HG03432 (cell line): ENCODE results near the gene DPYD.
A peak's percentile ranks its signal among the peaks of the same experiment; 100 is the strongest.

ENCODE experiments used
- ATAC-seq: cut with Tn5 transposase; IDR thresholded peaks from one replicate; pipeline ENCODE4 v1.9.1; 2021; ENCODE audit warnings: mild to moderate bottlenecking, moderate library complexity; ENCODE audit not compliant: unreplicated experiment

DPYD gene

GRCh38 chr1:97844552-97845089 lies 76.2 kb downstream of the DPYD start:
- no peak for ATAC-seq

DNA sequence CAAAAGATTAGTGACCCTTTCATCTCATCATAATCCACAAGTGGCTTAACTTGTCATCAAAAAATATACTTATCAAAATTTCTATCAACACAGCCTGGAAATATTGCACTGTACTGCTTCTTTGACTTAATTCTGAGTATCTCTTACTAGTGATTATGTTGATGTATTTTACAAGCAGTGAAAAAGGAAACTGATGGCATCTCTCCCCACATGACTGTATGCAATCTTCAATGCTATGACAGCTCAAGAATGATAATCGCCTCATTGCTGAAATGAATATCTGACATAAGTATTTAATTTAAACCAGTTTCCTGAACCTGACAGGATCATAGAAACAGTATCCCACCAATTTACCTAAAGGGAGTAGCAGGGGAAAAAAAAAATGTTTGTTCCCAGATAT lies 79.5 kb downstream of the DPYD start:
- ATAC-seq: no peak

- no peak for ATAC-seq
These were observed 83.7 kb downstream of the DPYD start for GRCh38 chr1:97837161-97837560.

DNA sequence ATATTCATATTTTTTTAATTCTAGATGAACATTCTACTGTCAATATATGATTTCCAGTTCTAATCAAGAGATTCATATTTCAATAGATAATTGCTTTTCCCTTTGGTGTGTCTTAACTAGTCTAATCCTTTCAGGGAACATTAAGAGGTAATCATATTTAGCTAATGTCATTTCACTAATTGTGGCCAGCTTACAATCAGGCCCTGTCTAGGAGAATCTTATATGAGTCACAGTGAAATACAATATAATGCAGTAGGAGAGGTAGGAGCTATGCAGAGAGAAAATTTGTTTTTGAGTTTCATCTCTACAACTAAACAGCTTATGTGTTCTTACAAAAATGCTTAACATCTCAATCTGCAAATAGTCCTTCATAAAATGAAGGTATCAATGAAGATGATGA lies 85.9 kb downstream of the DPYD start:
- ATAC-seq: no peak

DNA sequence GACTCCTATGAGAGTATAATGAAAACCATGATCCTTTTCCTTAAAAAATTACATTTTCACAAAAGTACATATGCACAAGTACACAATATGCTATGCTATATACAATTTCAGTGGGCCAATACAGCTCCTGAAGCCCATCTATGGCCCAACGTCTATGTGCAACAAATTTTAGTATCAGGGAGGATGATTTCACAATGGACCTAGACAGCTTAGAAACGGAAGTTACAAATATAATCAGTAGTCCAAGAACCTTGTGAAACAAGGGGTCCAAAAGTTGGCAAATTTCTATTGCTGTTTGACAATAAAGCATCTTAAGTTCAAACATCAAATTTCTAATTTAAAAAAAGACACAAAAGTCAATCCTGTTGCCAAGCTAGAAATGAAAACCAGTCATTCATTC lies 87.0 kb downstream of the DPYD start:
- ATAC-seq: no peak

DNA sequence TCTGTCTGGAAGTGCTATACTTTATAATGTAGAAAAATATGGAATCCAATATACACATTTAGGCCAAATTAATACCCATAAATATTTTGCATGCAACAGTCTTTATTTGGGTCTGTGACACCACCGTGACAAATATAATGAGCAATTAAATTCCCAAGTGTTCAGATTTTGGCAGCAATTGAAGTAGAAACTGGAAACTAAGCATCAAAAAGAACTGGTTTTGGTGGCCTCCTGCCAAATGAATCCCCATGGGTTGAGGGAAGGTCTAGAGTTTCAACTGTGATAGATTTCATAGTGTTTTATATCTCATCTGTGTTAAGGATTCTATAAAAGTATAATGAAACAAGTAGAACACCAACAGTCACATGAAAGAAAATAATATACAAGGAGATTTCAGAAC lies 88.4 kb downstream of the DPYD start:
- ATAC-seq: no peak

DNA sequence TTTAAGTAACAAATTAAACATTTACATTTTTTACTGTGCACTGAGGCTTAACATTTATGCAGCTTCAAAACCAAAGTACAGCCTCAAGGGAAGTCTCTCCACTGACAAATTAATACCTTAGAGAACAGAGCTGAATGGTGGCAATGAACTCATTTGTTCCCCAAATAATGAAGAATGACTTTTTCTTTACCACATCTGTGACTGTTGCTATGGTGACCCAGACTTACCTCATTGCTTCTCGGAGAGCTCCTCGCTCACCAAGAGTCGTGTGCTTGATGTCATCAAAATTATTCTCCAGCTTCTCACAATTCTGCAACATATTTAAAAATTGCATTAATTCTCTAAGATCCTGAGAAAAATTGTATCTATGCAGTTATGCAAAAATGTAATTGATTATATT lies 92.9 kb downstream of the DPYD start:
- peak; percentile 60 for ATAC-seq

GRCh38 chr1:97826820-97827219 lies 94.0 kb downstream of the DPYD start:
- no peak for ATAC-seq

DNA sequence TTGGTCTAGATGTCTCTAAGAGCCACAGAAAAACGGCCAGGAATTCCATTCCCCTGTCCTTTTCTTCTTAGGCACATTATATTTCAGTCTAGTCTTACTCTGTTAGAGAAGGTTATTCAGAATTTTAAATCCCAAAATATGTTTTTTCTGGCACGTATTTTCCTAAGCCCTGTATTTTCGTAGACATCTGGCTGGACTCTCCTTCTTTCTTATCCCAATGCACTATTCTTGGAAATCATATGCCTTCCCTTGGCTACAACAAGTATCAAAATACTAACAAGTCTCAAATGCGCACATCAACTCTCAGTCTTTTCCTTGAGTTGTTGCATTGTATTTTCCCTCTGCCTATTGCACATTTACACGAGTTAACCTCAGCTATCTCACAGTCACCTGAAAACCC lies 96.2 kb downstream of the DPYD start:
- ATAC-seq: no peak

GRCh38 chr1:97824200-97824599 lies 96.6 kb downstream of the DPYD start:
- no peak for ATAC-seq

DNA sequence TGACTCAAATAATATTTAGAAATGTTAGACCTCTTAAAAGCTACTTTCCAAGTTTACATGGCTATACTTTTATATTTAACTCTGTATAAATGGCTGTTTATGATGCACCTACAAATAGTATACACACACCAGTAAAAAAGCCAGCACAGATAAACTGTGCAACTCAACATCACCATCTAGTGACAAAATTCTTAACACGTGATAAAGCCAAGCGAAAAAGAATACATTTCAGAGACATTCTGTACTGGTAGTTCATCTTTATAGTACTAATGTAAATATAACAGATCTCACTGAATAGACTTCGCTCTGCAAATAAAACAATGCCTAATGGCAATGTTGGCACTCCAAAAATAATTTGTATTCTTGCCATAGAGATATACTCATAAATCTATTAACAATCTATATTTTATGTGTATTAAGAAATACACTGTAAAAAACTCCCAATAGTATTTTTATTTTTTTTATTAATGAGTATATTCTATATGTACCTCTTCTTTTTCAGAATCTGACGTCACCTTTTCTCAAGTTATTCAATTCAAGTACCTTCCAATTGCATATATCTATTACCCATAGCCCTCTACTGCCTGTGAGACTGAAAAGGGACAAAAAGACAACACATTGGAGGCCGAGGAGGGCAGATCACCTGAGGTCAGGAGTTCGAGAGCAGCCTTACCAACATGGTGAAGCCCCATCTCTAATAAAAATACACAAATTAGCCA lies 100.2 kb downstream of the DPYD start:
- ATAC-seq: peak; percentile 78

GRCh38 chr1:97816927-97817326 lies 103.9 kb downstream of the DPYD start:
- ATAC-seq: no peak

GRCh38 chr1:97814804-97815203 lies 106.0 kb downstream of the DPYD start:
- no peak for ATAC-seq

DNA sequence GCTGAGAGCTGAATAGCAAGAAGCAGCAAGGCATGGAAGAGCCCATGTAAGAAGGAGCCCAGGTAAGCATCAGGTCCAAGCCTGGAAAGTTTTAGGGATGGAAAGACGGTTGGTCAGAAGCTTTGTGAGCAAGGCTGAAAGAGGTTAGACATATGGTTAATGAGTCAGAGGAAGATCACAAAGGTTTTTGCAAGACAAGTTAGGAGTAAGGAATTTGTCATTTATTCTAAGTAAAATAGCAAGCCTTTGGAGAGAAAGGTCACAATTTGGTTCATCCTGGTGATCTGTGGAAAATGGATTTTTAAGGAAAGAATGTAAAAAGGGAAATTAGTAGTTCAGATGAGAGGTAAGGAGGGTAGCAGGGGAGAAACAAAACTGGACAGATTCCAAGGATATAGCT lies 106.7 kb downstream of the DPYD start:
- no peak for ATAC-seq

DNA sequence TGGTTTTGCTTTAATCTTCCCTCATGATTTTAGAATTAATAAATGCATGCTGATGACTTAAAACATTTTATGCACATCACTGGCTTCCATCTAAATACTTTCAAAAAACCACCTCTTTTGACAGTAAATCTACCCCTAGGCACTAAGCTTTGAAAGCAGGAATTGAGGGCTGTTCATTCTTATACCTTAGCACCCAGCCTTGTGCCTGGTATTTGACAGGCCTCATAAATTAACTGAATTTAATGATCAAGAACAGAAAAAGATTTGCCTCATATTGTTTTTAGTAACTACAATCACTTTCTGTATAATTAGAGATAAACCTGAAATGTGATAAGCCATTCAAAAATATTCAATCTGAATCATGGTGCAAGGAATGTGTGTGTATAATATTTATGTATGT lies 108.8 kb downstream of the DPYD start:
- no peak for ATAC-seq

GRCh38 chr1:97806996-97807520 lies 113.8 kb downstream of the DPYD start:
- no peak for ATAC-seq

- ATAC-seq: no peak
These were observed 114.5 kb downstream of the DPYD start for GRCh38 chr1:97806326-97806725.

- no peak for ATAC-seq
These were observed 115.7 kb downstream of the DPYD start for GRCh38 chr1:97805093-97805492.

DNA sequence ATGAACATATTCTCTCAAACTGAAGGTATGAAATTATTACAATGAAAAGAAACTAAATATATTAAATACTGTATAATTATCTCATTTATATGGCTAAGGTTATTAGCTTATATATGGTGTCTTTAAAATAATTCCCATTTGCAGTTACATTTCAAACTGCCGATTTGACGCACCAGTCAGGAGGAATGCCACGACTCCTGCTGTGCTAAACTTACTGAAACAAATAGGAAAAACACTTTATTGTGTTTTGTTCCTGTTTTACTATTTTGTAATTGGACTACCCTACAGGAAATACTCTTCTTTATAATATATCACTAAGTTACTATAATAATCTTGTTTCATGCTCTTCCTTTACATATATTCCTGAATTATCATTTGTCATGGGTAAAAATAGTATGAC lies 117.8 kb downstream of the DPYD start:
- no peak for ATAC-seq

GRCh38 chr1:97802011-97802410 lies 118.8 kb downstream of the DPYD start:
- ATAC-seq: no peak

DNA sequence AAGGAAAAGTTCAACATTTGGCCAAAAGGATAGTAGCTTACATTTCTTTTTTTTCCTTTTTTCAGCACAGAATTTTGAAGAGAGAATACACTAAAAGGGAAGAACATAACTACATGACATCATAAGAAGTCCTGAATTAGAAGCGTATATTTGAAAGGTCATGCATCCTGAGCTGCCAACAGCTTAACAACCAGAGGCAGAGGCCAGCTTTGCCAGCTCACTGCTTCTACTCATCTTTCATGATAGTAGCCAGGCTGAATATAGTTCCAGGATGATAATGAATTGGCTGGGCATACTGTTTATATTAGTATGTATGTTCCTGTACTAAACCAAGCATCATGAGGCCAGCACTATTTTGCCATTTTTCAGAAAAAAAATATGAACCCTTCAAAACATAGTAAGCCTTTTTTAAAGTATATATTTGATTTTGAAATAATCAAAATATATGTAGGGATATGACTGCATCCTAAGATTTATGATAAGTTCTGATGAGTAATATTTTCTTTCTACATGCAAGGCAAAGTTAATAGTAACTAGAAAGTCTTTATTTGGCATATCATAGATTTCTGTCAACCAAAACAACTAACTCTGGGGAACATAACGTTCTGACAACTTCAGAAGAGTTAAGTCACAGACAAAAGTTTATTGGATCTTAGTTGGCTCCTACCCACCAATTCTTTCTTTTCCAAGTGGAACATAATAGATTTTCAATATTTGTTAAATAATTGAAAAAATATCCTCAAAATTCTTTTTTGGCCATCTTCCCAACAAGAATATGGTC lies 123.2 kb downstream of the DPYD start:
- ATAC-seq: no peak

DNA sequence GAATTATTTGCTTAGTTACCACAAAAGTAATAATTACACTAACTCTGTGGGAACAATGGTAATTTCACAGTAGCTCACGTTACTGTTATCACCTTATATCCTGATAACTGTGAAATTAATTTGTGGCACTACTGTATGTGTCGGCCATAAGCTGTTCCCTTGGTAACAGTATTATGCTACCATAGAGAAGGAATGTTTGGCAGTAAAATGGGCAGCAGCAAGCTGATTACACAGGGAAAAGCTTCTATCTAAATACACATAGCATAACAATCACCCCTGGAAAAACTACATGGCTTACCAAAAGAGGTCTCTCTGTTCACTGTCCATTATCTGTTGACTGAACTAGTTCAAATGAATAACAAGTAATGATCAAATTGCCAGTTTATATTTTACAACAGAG lies 124.1 kb downstream of the DPYD start:
- no peak for ATAC-seq
